ENCODE results near the gene CLASP2.

Gene CLASP2

DNA sequence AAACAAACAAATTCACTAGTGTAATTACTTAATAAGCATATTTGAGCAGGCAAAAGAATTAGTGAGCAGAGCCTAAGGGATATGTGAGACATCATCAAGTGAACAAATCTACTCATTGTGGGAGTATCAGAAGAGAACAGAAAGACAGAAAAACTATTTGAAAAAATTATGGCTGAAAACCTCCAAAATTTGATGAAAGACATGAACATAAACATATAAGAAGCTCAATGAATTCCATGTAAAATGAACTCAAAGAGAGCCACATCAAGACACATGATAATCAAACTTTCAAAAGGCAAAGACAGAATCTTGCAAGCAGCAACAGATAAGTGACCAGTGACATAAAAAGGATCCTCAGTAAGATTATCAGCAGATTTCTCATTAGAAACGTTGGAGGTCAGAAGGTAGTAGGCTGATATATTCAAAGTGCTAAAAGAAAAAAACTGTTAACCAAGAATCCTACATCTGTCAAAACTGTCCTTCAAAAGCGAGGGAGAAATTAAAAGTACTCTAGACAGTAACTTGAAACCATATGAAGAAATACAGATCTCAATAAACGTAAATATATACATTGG lies 194.9 kb downstream of the CLASP2 start:
- H4K20me1 ChIP-seq (ENCODE audit: insufficient read depth, low read length): no peaks in the 10 kb centered on the region
- H3K4me2 ChIP-seq (ENCODE audit: low read length): no peak overlapping the region
- no peaks in the 10 kb centered on the region for H3K79me2 ChIP-seq (ENCODE audit: low read length)
- no peaks in the 10 kb centered on the region for H3K4me1 ChIP-seq (ENCODE audit: low read length)
- no peak overlapping the region for H3K27ac ChIP-seq (ENCODE audit: low read length)
- H3K9ac ChIP-seq (ENCODE audit: low read length): no peak overlapping the region
- H3K4me3 ChIP-seq (ENCODE audit: low read length): no peak overlapping the region
- H3K27me3 ChIP-seq (ENCODE audit: low read depth, low read length): no peaks in the 10 kb centered on the region
- peaks cover 40% of the 10 kb centered on the region for H3K36me3 ChIP-seq (replicated peaks; ENCODE audit: low read depth, low read length)
- no peak for TF ChIP-seq EZH2phosphoT487 (IDR thresholded peaks at IDR 0.05; ENCODE audit: low read depth)
- TF ChIP-seq, protein P1, sequence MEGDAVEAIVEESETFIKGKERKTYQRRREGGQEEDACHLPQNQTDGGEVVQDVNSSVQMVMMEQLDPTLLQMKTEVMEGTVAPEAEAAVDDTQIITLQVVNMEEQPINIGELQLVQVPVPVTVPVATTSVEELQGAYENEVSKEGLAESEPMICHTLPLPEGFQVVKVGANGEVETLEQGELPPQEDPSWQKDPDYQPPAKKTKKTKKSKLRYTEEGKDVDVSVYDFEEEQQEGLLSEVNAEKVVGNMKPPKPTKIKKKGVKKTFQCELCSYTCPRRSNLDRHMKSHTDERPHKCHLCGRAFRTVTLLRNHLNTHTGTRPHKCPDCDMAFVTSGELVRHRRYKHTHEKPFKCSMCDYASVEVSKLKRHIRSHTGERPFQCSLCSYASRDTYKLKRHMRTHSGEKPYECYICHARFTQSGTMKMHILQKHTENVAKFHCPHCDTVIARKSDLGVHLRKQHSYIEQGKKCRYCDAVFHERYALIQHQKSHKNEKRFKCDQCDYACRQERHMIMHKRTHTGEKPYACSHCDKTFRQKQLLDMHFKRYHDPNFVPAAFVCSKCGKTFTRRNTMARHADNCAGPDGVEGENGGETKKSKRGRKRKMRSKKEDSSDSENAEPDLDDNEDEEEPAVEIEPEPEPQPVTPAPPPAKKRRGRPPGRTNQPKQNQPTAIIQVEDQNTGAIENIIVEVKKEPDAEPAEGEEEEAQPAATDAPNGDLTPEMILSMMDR (IDR thresholded peaks at IDR 0.05; ENCODE audit: low read depth, low read length): no peak
- peaks cover 8% of the 10 kb centered on the region; the same call in 1 of the 2 replicates for H3K9me3 ChIP-seq (ENCODE audit: insufficient read depth, low read length)
- no peak overlapping the region for H2AFZ ChIP-seq (ENCODE audit: low read depth, low read length)

DNA sequence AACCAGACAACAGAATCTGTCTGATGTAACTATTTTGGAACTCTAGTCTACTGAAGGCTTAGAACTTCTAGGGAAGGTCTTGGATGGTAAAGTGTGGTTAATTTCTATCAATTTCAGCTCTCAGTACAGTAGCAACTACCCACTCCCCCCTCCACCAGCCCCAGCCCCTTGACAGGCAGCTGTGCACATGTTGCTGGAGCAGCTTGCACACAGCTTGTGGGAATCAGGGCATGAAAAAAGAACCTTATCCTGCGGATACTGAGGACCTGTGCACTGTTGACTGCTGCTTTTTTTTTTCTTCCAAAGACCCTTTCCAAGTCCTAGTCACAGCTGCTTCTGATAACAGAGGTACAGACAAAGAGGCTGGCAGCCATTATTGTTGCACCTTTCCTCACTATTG lies 196.3 kb downstream of the CLASP2 start:
- Histone ChIP-seq H3K36me3 (replicated peaks; ENCODE audit: low read depth, low read length) (peaks cover 35% of the 10 kb centered on the region), H3K4me1 (ENCODE audit: low read length) (no peaks in the 10 kb centered on the region), H3K79me2 (ENCODE audit: low read length) (no peaks in the 10 kb centered on the region), H4K20me1 (ENCODE audit: insufficient read depth, low read length) (no peaks in the 10 kb centered on the region), H3K27ac (ENCODE audit: low read length) (no peak overlapping the region), H2AFZ (ENCODE audit: low read depth, low read length) (no peak overlapping the region), H3K9ac (ENCODE audit: low read length) (no peak overlapping the region), H3K27me3 (ENCODE audit: low read depth, low read length) (no peaks in the 10 kb centered on the region), H3K9me3 (ENCODE audit: insufficient read depth, low read length) (peaks cover 3% of the 10 kb centered on the region; the same call in 1 of the 2 replicates), H3K4me3 (ENCODE audit: low read length) (no peak overlapping the region), H3K4me2 (ENCODE audit: low read length) (no peak overlapping the region)
- no peak for TF ChIP-seq EZH2phosphoT487 (IDR thresholded peaks at IDR 0.05; ENCODE audit: low read depth)

DNA sequence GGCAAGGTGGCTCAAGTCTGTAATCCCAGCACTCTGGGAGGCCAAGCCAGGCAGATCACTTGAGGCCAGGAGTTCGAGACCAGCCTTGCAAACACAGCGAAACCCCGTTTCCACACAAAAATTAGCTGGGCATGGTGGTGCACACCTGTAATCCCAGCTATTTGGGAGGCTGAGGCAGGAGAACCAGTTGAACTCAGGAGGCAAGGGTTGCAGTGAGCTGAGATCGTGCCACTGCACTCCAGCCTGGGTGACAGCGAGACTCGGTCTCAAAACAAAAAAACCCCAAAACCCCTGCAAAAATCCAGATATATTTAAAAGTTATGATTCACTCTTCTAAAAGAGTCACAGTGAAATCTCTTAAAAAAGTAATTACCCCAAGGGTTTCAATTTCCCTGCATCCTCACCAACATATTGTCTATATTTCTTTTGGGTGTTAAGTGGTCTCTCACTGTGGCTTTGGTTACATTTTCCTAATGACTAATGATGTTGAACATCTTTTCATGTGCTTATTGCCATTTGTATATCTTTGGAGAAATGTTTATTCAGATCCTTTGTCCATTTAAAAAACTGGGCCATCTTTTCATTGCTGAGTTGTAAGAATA lies 204.7 kb downstream of the CLASP2 start:
- Histone ChIP-seq H3K4me2 (ENCODE audit: low read length) (no peak overlapping the region), H4K20me1 (ENCODE audit: insufficient read depth, low read length) (no peaks in the 10 kb centered on the region), H3K4me3 (ENCODE audit: low read length) (no peak overlapping the region), H3K9me3 (ENCODE audit: insufficient read depth, low read length) (no peaks in the 10 kb centered on the region), H2AFZ (ENCODE audit: low read depth, low read length) (no peak overlapping the region), H3K4me1 (ENCODE audit: low read length) (no peaks in the 10 kb centered on the region), H3K79me2 (ENCODE audit: low read length) (no peaks in the 10 kb centered on the region), H3K36me3 (replicated peaks; ENCODE audit: low read depth, low read length) (peaks cover 20% of the 10 kb centered on the region), H3K27me3 (ENCODE audit: low read depth, low read length) (no peaks in the 10 kb centered on the region), H3K27ac (ENCODE audit: low read length) (no peak overlapping the region), H3K9ac (ENCODE audit: low read length) (no peak overlapping the region)
- TF ChIP-seq, protein P1 (IDR thresholded peaks at IDR 0.05; ENCODE audit: low read depth, low read length): no peak
- TF ChIP-seq EZH2phosphoT487 (IDR thresholded peaks at IDR 0.05; ENCODE audit: low read depth): no peak

DNA sequence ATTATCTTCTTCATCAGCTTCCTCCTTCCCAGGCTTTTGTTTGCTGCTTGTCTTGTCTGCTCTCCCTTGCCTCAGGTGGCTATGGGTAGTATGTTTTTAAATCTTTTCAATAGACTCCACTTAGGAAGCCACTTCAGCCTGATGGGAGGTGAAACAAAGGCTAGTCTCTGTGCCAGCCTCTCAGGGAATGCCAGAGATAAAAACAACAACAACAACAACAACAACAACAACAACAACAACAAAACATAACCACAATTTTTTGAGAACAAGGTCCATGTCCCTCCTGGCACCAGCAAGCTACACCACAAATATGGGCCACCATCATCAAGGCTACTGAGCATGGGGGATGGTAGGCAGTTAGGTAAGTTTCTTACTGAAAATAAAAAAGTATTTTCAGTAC lies 213.0 kb downstream of the CLASP2 start:
- no peaks in the 10 kb centered on the region for H3K4me1 ChIP-seq (ENCODE audit: low read length)
- no peak overlapping the region for H3K27ac ChIP-seq (ENCODE audit: low read length)
- no peaks in the 10 kb centered on the region for H3K9me3 ChIP-seq (ENCODE audit: insufficient read depth, low read length)
- TF ChIP-seq, protein P1 (IDR thresholded peaks at IDR 0.05; ENCODE audit: low read depth, low read length): no peak
- no peak for TF ChIP-seq EZH2phosphoT487 (IDR thresholded peaks at IDR 0.05; ENCODE audit: low read depth)
- no peak overlapping the region for H3K4me3 ChIP-seq (ENCODE audit: low read length)
- H2AFZ ChIP-seq (ENCODE audit: low read depth, low read length): no peak overlapping the region
- H3K9ac ChIP-seq (ENCODE audit: low read length): no peak overlapping the region
- H3K79me2 ChIP-seq (ENCODE audit: low read length): no peaks in the 10 kb centered on the region
- no peaks in the 10 kb centered on the region for H3K27me3 ChIP-seq (ENCODE audit: low read depth, low read length)
- H3K36me3 ChIP-seq (replicated peaks; ENCODE audit: low read depth, low read length): peaks cover 42% of the 10 kb centered on the region
- no peak overlapping the region for H3K4me2 ChIP-seq (ENCODE audit: low read length)
- no peaks in the 10 kb centered on the region for H4K20me1 ChIP-seq (ENCODE audit: insufficient read depth, low read length)
